ENCODE results near the gene TSPEAR. TPM values are rescaled to one million over a fixed set of nuclear protein-coding genes. Genes with fewer than 3 reads are reported as not detected.
"Not testable (repeated sequence)": the region's sequence is repeated elsewhere in the genome, so short reads cannot be mapped to it uniquely, and the experiment has no call there.

Gene TSPEAR
- polyA plus RNA-seq, 12 donors: 0.05 to 9.3 (median 0.18) TPM; not detected in 3

- DNase-seq: no peak
These were observed 160.6 kb downstream of the TSPEAR start for GRCh38 chr21:44550807-44551206.

- not testable (repeated sequence) for DNase-seq
These were observed 161.1 kb downstream of the TSPEAR start for GRCh38 chr21:44550285-44550684.

- no peak for DNase-seq
These were observed 161.7 kb downstream of the TSPEAR start for GRCh38 chr21:44549525-44550211.

- DNase-seq: no peak
These were observed 162.4 kb downstream of the TSPEAR start for GRCh38 chr21:44548922-44549321.

GRCh38 chr21:44548381-44548780, 163.0 kb downstream of the TSPEAR start:
- no peak for DNase-seq

- DNase-seq: no peak
These were observed 163.6 kb downstream of the TSPEAR start for GRCh38 chr21:44547656-44548331.

- DNase-seq: no peak
These were observed 166.8 kb downstream of the TSPEAR start for GRCh38 chr21:44544566-44544965.

GRCh38 chr21:44542716-44543115, 168.7 kb downstream of the TSPEAR start:
- no peak for DNase-seq

- DNase-seq: no peak
These were observed 170.6 kb downstream of the TSPEAR start for GRCh38 chr21:44540741-44541288.

GRCh38 chr21:44539991-44540666, 171.2 kb downstream of the TSPEAR start, which contains the start of gene KRTAP10-1:
TSS of gene KRTAP10-1 (minus strand) at chr21:44540195. CDS start at chr21:44540150, 45 bp downstream.
- no peak for DNase-seq

GRCh38 chr21:44539046-44539445, 172.3 kb downstream of the TSPEAR start:
- no peak for DNase-seq

GRCh38 chr21:44537930-44538911, 173.2 kb downstream of the TSPEAR start:
- no peak for DNase-seq

GRCh38 chr21:44535963-44536362, 175.4 kb downstream of the TSPEAR start:
- DNase-seq: no peak

GRCh38 chr21:44534688-44535087, 176.7 kb downstream of the TSPEAR start:
- no peak for DNase-seq

- no peak for DNase-seq
These were observed 177.3 kb downstream of the TSPEAR start for GRCh38 chr21:44533891-44534627.

GRCh38 chr21:44533121-44533890, 178.1 kb downstream of the TSPEAR start:
- no peak for DNase-seq

GRCh38 chr21:44532712-44533111, 178.7 kb downstream of the TSPEAR start:
- DNase-seq: no peak

- no peak for DNase-seq
These were observed 179.5 kb downstream of the TSPEAR start for GRCh38 chr21:44531606-44532564.

All from muscle of arm (tissue), 12 donors.